Measurements from ENCODE around the gene TMEM19. TPM values are rescaled to one million over a fixed set of nuclear protein-coding genes. Genes with fewer than 3 reads are reported as not detected.

TMEM19 gene
- total RNA-seq, 2 donors from 2014 or later, result 11.2 to 16.6 TPM

- ATAC-seq (no peak), DNase-seq (no peak)
- peaks cover 4 to 5% of the 10 kb centered on the region in 2 donors for H3K36me3 ChIP-seq (replicated peaks in 1 of 2; ENCODE audit: insufficient read depth in 1 of 2, low read depth in 2 of 2)
- H3K9me3 ChIP-seq, result no peaks in the 10 kb centered on the region
- no peak overlapping the region for H3K27ac ChIP-seq
- H3K27me3 ChIP-seq, result no peaks in the 10 kb centered on the region
- no peak overlapping the region for H3K4me3 ChIP-seq
- no peaks in the 10 kb centered on the region for H3K4me1 ChIP-seq
- intact Hi-C loops (cut with DNase I), result no loop called here
- TF ChIP-seq CTCF (IDR thresholded peaks at IDR 0.05) (no peak), POLR2A (IDR thresholded peaks at IDR 0.05) (no peak)
- 95 to 98% methylated on average over 5 of the region's 5 CpGs for WGBS, 2 donors
Observed at GRCh38 chr12:71702590-71702989, 16.7 kb downstream of the TMEM19 start.

DNA sequence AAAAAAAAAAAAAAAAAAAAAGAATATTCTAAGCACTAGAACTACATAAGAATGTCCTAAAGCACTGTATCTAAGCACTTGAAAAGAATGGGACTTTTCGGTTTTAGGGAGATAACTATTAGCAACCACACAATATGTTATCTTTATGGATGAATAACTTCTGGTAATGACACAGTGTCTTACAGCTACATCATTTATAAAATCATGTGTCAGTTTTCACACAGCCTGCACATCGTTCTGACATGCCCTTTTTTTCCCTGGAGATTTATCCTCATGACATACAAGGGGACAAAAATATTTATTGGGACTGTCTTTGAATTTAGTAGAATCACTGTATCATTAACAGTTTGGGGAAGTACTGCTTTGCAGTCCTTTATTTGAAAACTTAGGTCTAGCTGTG lies 17.3 kb downstream of the TMEM19 start:
- no peaks in the 10 kb centered on the region for H3K27me3 ChIP-seq
- H3K4me1 ChIP-seq, result no peaks in the 10 kb centered on the region
- no peak overlapping the region for H3K27ac ChIP-seq
- ATAC-seq, result no peak
- no peaks in the 10 kb centered on the region for H3K9me3 ChIP-seq
- peaks cover 4 to 5% of the 10 kb centered on the region in 2 donors for H3K36me3 ChIP-seq (replicated peaks in 1 of 2; ENCODE audit: insufficient read depth in 1 of 2, low read depth in 2 of 2)
- H3K4me3 ChIP-seq, result no peak overlapping the region
- 71 to 76% methylated on average over 2 of the region's 2 CpGs for WGBS, 2 donors
- DNase-seq, result no peak
- TF ChIP-seq CTCF (IDR thresholded peaks at IDR 0.05), result no peak
- no peak for TF ChIP-seq POLR2A (IDR thresholded peaks at IDR 0.05)
- intact Hi-C loops (cut with DNase I), result no loop called here

DNA sequence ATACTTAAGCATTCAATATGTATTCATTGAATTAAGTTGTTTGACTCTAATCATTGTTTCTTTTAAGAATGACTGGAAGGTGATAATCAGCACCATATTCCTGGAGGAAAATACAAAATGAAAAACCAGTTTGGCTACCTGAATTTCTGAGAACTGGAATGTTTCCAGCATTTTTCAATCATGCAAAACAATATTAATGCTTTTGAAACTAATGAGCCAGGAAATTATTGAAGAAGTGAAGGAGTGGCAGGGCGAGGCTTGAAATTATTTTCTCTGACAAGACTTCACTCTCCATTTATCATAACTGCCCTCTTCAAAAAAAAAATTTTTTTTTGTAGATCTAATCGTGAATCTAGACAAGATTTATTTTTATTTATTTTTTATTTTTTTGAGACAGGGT lies 19.0 kb downstream of the TMEM19 start:
- H3K27ac ChIP-seq, result no peak overlapping the region
- H3K9me3 ChIP-seq, result no peaks in the 10 kb centered on the region
- TF ChIP-seq CTCF (IDR thresholded peaks at IDR 0.05) (no peak), POLR2A (IDR thresholded peaks at IDR 0.05) (no peak)
- 80 to 81% methylated on average over 2 of the region's 2 CpGs for WGBS, 2 donors
- intact Hi-C loops (cut with DNase I), result no loop called here
- H3K36me3 ChIP-seq (replicated peaks in 1 of 2; ENCODE audit: insufficient read depth in 1 of 2, low read depth in 2 of 2), result no peaks in the 10 kb centered on the region
- H3K4me3 ChIP-seq, result no peak overlapping the region
- no peaks in the 10 kb centered on the region for H3K27me3 ChIP-seq
- no peaks in the 10 kb centered on the region for H3K4me1 ChIP-seq
- DNase-seq (no peak), ATAC-seq (no peak)

DNA sequence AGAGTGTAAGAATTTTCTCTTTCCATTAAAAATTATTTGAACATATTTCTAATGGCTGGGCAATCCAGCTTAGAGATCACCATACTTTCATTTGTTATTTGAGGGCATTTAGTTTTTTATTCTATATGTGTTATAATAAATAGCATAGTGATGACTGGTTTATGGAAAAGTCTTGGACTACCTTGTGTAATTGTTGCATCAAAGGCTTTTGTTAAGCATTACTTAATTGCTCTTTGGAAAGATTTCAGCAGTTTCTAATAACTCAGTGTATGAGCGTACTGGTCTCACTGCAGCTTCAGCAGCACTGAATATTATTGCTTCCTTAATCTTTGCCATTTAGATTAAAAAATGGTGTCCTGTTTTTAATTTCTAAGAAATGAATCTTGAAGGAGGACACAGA lies 22.8 kb downstream of the TMEM19 start:
- intact Hi-C loops (cut with DNase I), result no loop called here
- Histone ChIP-seq H3K4me3 (no peak overlapping the region), H3K27ac (no peak overlapping the region), H3K9me3 (no peaks in the 10 kb centered on the region), H3K27me3 (no peaks in the 10 kb centered on the region), H3K36me3 (replicated peaks in 1 of 2; ENCODE audit: insufficient read depth in 1 of 2, low read depth in 2 of 2) (no peaks in the 10 kb centered on the region), H3K4me1 (no peaks in the 10 kb centered on the region)
- DNase-seq (no peak), ATAC-seq (no peak)
- TF ChIP-seq CTCF (IDR thresholded peaks at IDR 0.05), result no peak
- no peak for TF ChIP-seq POLR2A (IDR thresholded peaks at IDR 0.05)
- WGBS, 2 donors, result 51 to 97% methylated on average over 1 of the region's 1 CpG

DNA sequence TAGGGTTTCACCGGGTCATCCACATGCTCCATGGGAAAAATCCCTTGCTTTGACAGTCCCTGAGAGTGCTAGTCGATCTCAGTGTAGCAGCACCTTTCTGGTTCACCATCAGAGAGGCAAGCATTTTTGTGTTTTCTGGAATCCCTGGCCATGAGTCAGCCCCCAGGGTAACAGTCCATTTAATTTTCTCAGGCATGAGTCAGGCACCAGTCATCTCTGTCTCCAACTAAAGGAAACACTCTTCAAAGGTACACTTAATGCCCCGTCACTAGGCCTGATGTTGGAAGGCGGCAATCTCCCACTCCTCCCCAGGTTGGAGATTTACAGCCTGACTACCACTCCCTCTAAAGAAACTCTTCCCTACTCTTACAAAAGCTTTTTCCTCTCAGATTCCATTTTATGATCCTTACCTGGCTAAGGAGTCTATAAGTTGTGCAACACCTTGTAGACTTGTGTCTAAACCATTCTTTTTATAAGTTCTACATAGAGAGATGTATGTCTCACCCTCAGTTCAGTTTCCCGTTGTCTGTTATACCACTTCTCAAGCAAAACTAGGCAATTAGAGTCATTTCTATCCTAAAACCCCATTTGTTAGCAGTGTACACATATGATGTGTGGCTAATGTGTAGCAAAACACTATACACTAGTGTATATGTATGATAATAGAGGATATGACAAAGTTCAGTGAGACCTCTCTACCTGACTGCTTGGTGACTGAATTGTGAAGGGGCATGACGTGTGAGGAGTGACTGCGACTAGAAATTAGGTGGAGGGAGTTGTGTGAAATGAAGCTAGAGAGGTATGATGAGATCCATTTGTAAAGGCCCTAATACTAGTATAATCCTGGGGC lies 24.6 kb downstream of the TMEM19 start:
- Histone ChIP-seq H3K9me3 (no peaks in the 10 kb centered on the region), H3K27me3 (no peaks in the 10 kb centered on the region), H3K36me3 (replicated peaks in 1 of 2; ENCODE audit: insufficient read depth in 1 of 2, low read depth in 2 of 2) (no peaks in the 10 kb centered on the region), H3K27ac (no peak overlapping the region), H3K4me3 (no peak overlapping the region), H3K4me1 (no peaks in the 10 kb centered on the region)
- ATAC-seq, result no peak
- no peak for DNase-seq
- intact Hi-C loops (cut with DNase I), result no loop called here
- TF ChIP-seq POLR2A (IDR thresholded peaks at IDR 0.05) (no peak), CTCF (IDR thresholded peaks at IDR 0.05) (no peak)
- 94 to 96% methylated on average over 7 of the region's 7 CpGs for WGBS, 2 donors

Measured in body of pancreas (tissue), 4 donors.